ENCODE results near the gene SKI.

The SKI gene

GRCh38 chr1:2358651-2359640 lies 130.8 kb downstream of the SKI start:
- DNase-seq: no peak

All from stimulated activated CD4-positive, alpha-beta T cell treated with anti-CD3 and anti-CD28 coated beads, Interleukin-2, amount 100 ng/mL, for 48 hours (primary cell).